Body of pancreas (tissue), 4 donors: ENCODE results near the gene COBLL1. TPM values are rescaled to one million over a fixed set of nuclear protein-coding genes. Genes with fewer than 3 reads are reported as not detected.

ENCODE experiments used
- ATAC-seq: fragments of 150-250 bp; one replicate; pipeline ENCODE4 v1.9.1; 2016
- DNase-seq, 4 donors: peaks; one replicate each; pipeline ENCODE4 v3.0.0-alpha.2; 2019
- H3K27ac ChIP-seq, 4 donors: fragments of 200-600 bp; sonication (generic); 1 replicate in 3 of 4; 2 replicates in 1 of 4; pipeline versions ENCODE4 v1.5.1 to v1.6.1; 2016 to 2019; ENCODE audit warnings: mild to moderate bottlenecking in 1 of 4, mixed read lengths in 1 of 4, moderate library complexity in 1 of 4
- H3K27me3 ChIP-seq, 2 donors: fragments of 200-600 bp; sonication (generic); one replicate each; pipeline ENCODE4 v1.6.0; 2016; ENCODE audit warnings: mild to moderate bottlenecking in 1 of 2
- H3K36me3 ChIP-seq, 2 donors: fragments of 200-600 bp; sonication (generic); replicated peaks in 1 of 2; 2 replicates each; pipeline ENCODE4 v1.5.1; 2016; ENCODE audit warnings: low read depth in 2 of 2; ENCODE audit not compliant: insufficient read depth in 1 of 2
- H3K4me1 ChIP-seq: fragments of 200-600 bp; sonication (generic); one replicate; pipeline ENCODE4 v1.6.0; 2016
- H3K4me3 ChIP-seq, 2 donors: fragments of 200-600 bp; sonication (generic); 1 replicate in 1 of 2; 2 replicates in 1 of 2; pipeline ENCODE4 v1.5.1; 2016 to 2019
- H3K9me3 ChIP-seq, 3 donors: fragments of 200-600 bp; sonication (generic); 1 replicate in 2 of 3; 2 replicates in 1 of 3; pipeline ENCODE4 v1.5.1; 2016
- CTCF ChIP-seq, 7 experiments: fragments of 450-650 bp in 4 of 7; fragments of 200-600 bp in 3 of 7; sonication (generic) in 3 of 7; IDR thresholded peaks; one replicate each; pipeline ENCODE4 v1.5.1; 2016 to 2019; ENCODE audit warnings: antibody characterized with exemption in 7 of 7
- POLR2A ChIP-seq, 3 donors: fragments of 450-650 bp; IDR thresholded peaks; one replicate each; pipeline ENCODE4 v1.6.1; 2016; ENCODE audit warnings: antibody characterized with exemption in 3 of 3, mild to moderate bottlenecking in 2 of 3
- WGBS, 2 donors: methylation state at CpG; one replicate each; pipeline ENCODE4 v1.1.5; 2017; 5-methylcytosine and 5-hydroxymethylcytosine counted together
- intact Hi-C: fragments of 100-400 bp; cut with DNase I; formaldehyde crosslinking; loops from one replicate; pipeline ENCODE4 v1.15.1; 2023
- small RNA-seq: library from RNA; depleted of rRNA; stranded (forward); fragments of <200 nt; gene quantifications from one replicate; pipeline ENCODE3, GENCODE V24; 2016
- total RNA-seq, 2 donors: library from RNA; depleted of rRNA; stranded (reverse); fragments of >200 nt; gene quantifications; one replicate each; pipeline ENCODE4 v1.1.0, GENCODE V29; 2016

The COBLL1 gene
- total RNA-seq, 2 donors from 2014 or later, result 104 to 140 TPM

- no peak overlapping the region for H3K4me3 ChIP-seq
- no peaks in the 10 kb centered on the region for H3K9me3 ChIP-seq
- H3K4me1 ChIP-seq, result no peaks in the 10 kb centered on the region
- no peak for DNase-seq
- intact Hi-C loops, result no loop called here
- no peak overlapping the region for H3K27ac ChIP-seq
- H3K36me3 ChIP-seq, result no peaks in the 10 kb centered on the region
- ATAC-seq, result no peak
- H3K27me3 ChIP-seq, result no peaks in the 10 kb centered on the region
- WGBS, 2 donors, result 87 to 98% methylated on average over 2 of the region's 2 CpGs
- TF ChIP-seq POLR2A (IDR thresholded peaks at IDR 0.05) (no peak), CTCF (IDR thresholded peaks at IDR 0.05) (no peak)
These were observed 199.4 kb downstream of the COBLL1 start for GRCh38 chr2:164642268-164642667.

Small RNAs within 50 kb of the gene (small RNA-seq; reads per million reads assigned to genes)
- gene RNA5SP110 (not detected), gene SNORA70F (not detected)

Other genes with a start within 250 kb of the COBLL1 start
- gene GRB14, start 220.3 kb downstream of the COBLL1 start, total RNA-seq, result 10 to 100 TPM; 22.7 to 27.5 TPM
- gene SLC38A11, start 113.7 kb upstream of the COBLL1 start, total RNA-seq, result 1 to 10 TPM; 1.6 to 2.9 TPM